A549 treated with DMSO at 1 μM for 4 hours (cell line): ENCODE results near the gene RFC1. TPM values are rescaled to one million over a fixed set of nuclear protein-coding genes. Genes with fewer than 3 reads are reported as not detected.

ENCODE experiments used
- total RNA-seq: library from RNA; stranded (reverse); fragments of 200-300 nt; extraction: Qiagen RNA extraction; gene quantifications from 5 replicates; pipeline ENCODE4 v1.2.3, GENCODE V29; 2022; ENCODE audit warnings: low read depth

Gene RFC1, protein sequence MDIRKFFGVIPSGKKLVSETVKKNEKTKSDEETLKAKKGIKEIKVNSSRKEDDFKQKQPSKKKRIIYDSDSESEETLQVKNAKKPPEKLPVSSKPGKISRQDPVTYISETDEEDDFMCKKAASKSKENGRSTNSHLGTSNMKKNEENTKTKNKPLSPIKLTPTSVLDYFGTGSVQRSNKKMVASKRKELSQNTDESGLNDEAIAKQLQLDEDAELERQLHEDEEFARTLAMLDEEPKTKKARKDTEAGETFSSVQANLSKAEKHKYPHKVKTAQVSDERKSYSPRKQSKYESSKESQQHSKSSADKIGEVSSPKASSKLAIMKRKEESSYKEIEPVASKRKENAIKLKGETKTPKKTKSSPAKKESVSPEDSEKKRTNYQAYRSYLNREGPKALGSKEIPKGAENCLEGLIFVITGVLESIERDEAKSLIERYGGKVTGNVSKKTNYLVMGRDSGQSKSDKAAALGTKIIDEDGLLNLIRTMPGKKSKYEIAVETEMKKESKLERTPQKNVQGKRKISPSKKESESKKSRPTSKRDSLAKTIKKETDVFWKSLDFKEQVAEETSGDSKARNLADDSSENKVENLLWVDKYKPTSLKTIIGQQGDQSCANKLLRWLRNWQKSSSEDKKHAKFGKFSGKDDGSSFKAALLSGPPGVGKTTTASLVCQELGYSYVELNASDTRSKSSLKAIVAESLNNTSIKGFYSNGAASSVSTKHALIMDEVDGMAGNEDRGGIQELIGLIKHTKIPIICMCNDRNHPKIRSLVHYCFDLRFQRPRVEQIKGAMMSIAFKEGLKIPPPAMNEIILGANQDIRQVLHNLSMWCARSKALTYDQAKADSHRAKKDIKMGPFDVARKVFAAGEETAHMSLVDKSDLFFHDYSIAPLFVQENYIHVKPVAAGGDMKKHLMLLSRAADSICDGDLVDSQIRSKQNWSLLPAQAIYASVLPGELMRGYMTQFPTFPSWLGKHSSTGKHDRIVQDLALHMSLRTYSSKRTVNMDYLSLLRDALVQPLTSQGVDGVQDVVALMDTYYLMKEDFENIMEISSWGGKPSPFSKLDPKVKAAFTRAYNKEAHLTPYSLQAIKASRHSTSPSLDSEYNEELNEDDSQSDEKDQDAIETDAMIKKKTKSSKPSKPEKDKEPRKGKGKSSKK
- total RNA-seq, result 18.8 to 23.5 TPM (median 20.3 TPM) in 5 replicates

GRCh38 chr4:39365830-39366771 lies at the start of gene RFC1:
Gene RFC1 (minus strand): TSS chr4:39366362. CDS start chr4:39366241, 121 bp downstream.

DNA sequence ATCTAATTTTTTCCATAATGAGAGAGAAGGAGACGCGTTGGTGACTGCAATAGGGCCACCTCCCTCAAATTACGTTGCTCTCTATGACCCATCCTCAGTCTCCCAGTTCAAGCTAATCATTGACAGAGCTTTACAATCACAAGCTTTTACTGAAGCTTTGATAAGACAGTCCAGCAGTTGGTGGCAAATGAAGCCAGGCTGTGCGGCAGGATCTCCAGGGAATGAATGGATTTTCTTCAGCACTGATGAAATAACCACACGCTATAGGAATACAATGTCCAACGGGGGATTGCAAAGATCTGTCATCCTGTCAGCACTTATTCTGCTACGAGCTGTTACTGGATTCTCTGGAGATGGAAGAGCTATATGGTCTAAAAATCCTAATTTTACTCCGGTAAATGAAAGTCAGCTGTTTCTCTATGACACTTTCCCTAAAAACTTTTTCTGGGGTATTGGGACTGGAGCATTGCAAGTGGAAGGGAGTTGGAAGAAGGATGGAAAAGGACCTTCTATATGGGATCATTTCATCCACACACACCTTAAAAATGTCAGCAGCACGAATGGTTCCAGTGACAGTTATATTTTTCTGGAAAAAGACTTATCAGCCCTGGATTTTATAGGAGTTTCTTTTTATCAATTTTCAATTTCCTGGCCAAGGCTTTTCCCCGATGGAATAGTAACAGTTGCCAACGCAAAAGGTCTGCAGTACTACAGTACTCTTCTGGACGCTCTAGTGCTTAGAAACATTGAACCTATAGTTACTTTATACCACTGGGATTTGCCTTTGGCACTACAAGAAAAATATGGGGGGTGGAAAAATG lies 40.8 kb upstream of the RFC1 start, which contains the start of gene KLB:
Gene KLB, plus strand, starts transcription at position 168 of the 821 bp plus-strand sequence. Its CDS starts 20 bp downstream, at position 188.

Other genes starting within 250 kb of the RFC1 start
- gene WDR19, start 183.8 kb downstream of the RFC1 start, total RNA-seq, result 7.6 to 10.7 TPM (median 8.7 TPM) in 5 replicates
- gene KLB, start 40.6 kb upstream of the RFC1 start, total RNA-seq, result 0.10 to 0.16 TPM (median 0.13 TPM) in 5 replicates
- gene RPL9, start 92.6 kb upstream of the RFC1 start, total RNA-seq, result 822 to 1,697 TPM (median 915 TPM) in 5 replicates
- gene LIAS, start 92.7 kb upstream of the RFC1 start, total RNA-seq, result 10.6 to 11.7 TPM (median 11.2 TPM) in 5 replicates
- gene UGDH, start 161.1 kb upstream of the RFC1 start, total RNA-seq, result 291 to 394 TPM (median 363 TPM) in 5 replicates